GM10266 (cell line): ENCODE data around the gene DEFB115.

Experiments
- DNase-seq: peaks from one replicate; pipeline ENCODE4 v3.0.0; 2012; ENCODE audit errors: extremely low spot score
- CTCF ChIP-seq: IDR thresholded peaks from 2 replicates; pipeline ENCODE4 v1.5.1; 2012; ENCODE audit warnings: mild to moderate bottlenecking, low read depth; ENCODE audit not compliant: control insufficient read depth, insufficient read depth; ENCODE audit errors: missing control alignments

DEFB115 gene

GRCh38 chr20:31257364-31257763, at the start of gene DEFB115:
Gene DEFB115, plus strand, starts transcription at chr20:31257664. Its CDS starts 0 bp downstream, at chr20:31257664.
- no peak for TF ChIP-seq CTCF
- DNase-seq: no peak

- no peak for DNase-seq
- TF ChIP-seq CTCF: no peak
These were observed 20.5 kb upstream of the DEFB115 start for GRCh38 chr20:31236953-31237352.

GRCh38 chr20:31237763-31238162, 19.7 kb upstream of the DEFB115 start:
- no peak for DNase-seq
- TF ChIP-seq CTCF: no peak

- TF ChIP-seq CTCF: no peak
- DNase-seq: no peak
These were observed 18.3 kb upstream of the DEFB115 start for GRCh38 chr20:31239139-31239538.

GRCh38 chr20:31256959-31257358, 505 bp upstream of the DEFB115 start:
- no peak for DNase-seq

GRCh38 chr20:31260326-31260932, 3.0 kb downstream of the DEFB115 start:
- DNase-seq: no peak
- peak; percentile 42 for TF ChIP-seq CTCF

More at GRCh38 chr20:31256959-31257358, 505 bp upstream of the DEFB115 start:
- TF ChIP-seq CTCF: no peak

GRCh38 chr20:31274441-31274840, 17.0 kb downstream of the DEFB115 start:
- TF ChIP-seq CTCF: no peak
- no peak for DNase-seq
